NB4 (cell line): ENCODE data around the gene DAGLB.

ENCODE experiments used
- POLR2A ChIP-seq: IDR thresholded peaks from 2 replicates; pipeline ENCODE4 v1.6.1; 2011; ENCODE audit warnings: mild to moderate bottlenecking; ENCODE audit not compliant: insufficient read length; ENCODE audit errors: extremely low read depth
- TF ChIP-seq, protein P1 (sequence below): IDR thresholded peaks from one replicate; pipeline ENCODE4 v1.5.1; 2012; ENCODE audit warnings: low read depth, low read length
- TF ChIP-seq, protein P2 (sequence below): IDR thresholded peaks from 2 replicates; pipeline ENCODE4 v1.6.1; 2011; ENCODE audit warnings: low read depth, low read length

DNA sequence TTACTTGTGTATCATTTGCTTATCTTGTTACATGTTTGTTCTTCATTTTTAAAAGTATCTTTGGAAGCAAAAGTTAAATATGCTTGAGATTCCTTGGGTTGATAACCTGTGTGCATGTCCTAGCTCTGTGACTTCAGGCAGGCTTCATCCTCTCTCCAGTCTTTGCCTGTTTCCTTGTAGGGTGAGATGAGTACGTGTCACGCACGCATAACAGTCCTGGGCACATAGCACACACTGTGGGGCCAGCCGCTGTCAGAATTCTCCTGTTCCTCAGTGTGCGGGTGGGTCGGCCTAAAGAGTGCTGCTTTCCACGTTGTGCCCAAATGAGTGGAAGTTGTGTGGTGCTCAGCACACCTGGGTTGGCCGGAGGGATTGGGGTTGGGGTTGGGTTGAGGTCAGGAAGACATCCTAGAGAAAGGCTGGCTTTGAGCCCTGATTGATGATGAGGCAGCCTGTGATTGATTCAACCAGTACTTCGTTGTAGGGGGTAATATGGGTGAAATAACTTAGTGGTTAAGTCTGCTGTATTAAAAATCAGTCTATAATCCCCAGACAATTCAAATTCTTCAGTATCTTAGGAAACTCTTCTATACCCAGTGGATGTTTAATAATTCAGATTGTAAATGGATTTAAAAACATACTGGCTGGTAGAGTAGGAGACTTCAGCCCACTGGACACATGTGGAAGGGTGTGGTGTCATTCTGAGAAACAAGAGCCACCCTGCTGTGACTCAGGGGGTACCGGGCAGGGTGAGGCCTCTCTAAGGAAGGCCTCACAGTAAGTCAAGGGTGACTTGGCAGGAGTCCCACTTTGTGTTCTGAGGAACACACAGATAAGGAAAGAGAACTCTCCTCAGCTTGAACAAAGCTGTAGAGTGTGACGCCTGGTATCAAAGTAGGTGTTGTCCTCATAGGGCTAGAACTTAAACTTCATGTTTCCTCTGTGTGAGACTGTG is 54.8 kb downstream of the DAGLB start:
- TF ChIP-seq, protein P1, sequence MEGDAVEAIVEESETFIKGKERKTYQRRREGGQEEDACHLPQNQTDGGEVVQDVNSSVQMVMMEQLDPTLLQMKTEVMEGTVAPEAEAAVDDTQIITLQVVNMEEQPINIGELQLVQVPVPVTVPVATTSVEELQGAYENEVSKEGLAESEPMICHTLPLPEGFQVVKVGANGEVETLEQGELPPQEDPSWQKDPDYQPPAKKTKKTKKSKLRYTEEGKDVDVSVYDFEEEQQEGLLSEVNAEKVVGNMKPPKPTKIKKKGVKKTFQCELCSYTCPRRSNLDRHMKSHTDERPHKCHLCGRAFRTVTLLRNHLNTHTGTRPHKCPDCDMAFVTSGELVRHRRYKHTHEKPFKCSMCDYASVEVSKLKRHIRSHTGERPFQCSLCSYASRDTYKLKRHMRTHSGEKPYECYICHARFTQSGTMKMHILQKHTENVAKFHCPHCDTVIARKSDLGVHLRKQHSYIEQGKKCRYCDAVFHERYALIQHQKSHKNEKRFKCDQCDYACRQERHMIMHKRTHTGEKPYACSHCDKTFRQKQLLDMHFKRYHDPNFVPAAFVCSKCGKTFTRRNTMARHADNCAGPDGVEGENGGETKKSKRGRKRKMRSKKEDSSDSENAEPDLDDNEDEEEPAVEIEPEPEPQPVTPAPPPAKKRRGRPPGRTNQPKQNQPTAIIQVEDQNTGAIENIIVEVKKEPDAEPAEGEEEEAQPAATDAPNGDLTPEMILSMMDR = no peak
- TF ChIP-seq POLR2A = no peak
- TF ChIP-seq, protein P2, sequence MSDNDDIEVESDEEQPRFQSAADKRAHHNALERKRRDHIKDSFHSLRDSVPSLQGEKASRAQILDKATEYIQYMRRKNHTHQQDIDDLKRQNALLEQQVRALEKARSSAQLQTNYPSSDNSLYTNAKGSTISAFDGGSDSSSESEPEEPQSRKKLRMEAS = no peak
